ENCODE measurements around the gene SCGB1D1.

SCGB1D1 gene, protein sequence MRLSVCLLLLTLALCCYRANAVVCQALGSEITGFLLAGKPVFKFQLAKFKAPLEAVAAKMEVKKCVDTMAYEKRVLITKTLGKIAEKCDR

DNA sequence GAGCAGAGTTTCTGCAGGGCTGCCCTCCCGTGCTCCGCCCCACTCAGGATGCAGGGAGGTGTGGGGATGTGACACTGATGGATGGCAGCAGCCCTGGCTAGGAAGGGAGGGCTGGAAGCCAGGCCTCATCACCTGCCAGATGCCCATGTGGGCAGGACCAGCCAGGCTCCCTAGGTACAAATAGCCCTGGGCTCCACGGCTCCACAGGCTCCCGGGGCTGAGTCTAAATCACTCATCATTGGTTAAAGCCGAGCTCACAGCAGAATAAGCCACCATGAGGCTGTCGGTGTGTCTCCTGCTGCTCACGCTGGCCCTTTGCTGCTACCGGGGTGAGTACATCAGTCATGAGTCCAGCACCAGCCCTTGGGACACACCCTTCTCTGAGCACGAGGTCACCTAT lies at the start of gene SCGB1D1:
Gene SCGB1D1 (plus strand): TSS at position 206 of the 400 bp plus-strand sequence. CDS start 69 bp downstream, at position 275.
- H3K27me3 Mint-ChIP-seq, result peaks cover 91% of the 10 kb centered on the region

GRCh38 chr11:62140304-62141110 lies 49.5 kb upstream of the SCGB1D1 start:
- H3K27ac Mint-ChIP-seq, result no peak overlapping the region
- no peaks in the 10 kb centered on the region for H3K27me3 Mint-ChIP-seq
- no peaks in the 10 kb centered on the region for H3K4me1 Mint-ChIP-seq
- no peaks in the 10 kb centered on the region for H3K9me3 Mint-ChIP-seq
- ATAC-seq, result no peak
- H3K4me3 Mint-ChIP-seq, result no peak overlapping the region
- peaks cover 38% of the 10 kb centered on the region for H3K36me3 Mint-ChIP-seq

More for the DNA sequence above, at the start of gene SCGB1D1:
- H3K36me3 Mint-ChIP-seq, result no peaks in the 10 kb centered on the region
- no peak within 1 kb of the TSS for H3K27ac Mint-ChIP-seq
- H3K4me1 Mint-ChIP-seq, result no peaks in the 10 kb centered on the region
- H3K4me3 Mint-ChIP-seq, result no peak within 1 kb of the TSS
- ATAC-seq, result peak; percentile 41
- peaks cover under 1% of the 10 kb centered on the region for H3K9me3 Mint-ChIP-seq

DNA sequence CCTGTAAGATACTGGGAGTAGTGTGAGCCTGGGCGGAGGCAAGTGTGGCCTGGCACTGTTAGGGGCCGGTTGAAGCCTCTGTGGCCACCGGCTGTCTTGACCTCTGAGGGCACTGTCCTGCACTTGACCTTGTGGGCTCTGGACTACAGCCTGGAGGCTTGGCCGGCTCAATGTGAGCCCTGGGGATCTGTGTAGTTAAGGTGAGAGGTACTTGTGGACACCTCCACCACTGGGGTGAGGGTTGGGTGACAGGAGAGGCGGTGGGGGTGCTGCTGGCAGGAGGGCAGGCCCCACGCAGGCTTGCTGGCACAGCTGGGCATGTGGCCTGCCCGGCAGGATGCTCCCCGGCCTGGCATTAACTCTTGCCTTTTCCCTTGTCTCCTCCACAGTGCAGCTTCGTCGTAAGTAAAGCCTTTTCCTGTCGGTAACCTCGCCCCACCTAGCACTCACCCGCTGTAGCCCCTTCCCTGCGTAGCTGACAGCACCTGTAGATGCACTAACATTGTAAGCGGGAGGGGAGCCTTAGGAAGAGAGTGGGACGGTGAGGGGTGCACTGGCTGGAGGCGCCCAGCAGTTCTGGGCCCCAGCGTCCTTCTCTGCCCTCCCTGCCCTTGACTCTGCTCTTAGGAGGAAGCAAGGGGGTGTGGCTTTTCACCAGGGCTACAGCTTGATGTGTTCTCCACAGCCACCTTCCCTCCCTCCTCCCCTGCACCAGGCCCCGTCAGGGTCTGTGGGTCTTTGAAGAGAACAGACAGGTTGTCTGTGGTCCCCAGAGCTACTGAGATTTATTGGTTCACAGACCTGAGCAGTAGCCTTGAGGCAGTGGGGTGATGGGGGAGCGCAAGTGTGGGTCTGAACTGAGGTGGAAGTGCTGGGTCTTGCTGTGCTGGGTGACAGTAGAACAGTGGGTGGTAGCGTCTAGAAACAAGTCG lies 48.6 kb upstream of the SCGB1D1 start:
- ATAC-seq, result no peak
- no peaks in the 10 kb centered on the region for H3K4me1 Mint-ChIP-seq
- no peaks in the 10 kb centered on the region for H3K27me3 Mint-ChIP-seq
- no peaks in the 10 kb centered on the region for H3K9me3 Mint-ChIP-seq
- no peak overlapping the region for H3K4me3 Mint-ChIP-seq
- H3K36me3 Mint-ChIP-seq, result peaks cover 45% of the 10 kb centered on the region
- no peak overlapping the region for H3K27ac Mint-ChIP-seq

- no peak for ATAC-seq
- Mint-ChIP-seq H3K4me3 (no peak overlapping the region), H3K4me1 (no peaks in the 10 kb centered on the region), H3K9me3 (no peaks in the 10 kb centered on the region), H3K36me3 (peaks cover 51% of the 10 kb centered on the region), H3K27ac (no peak overlapping the region), H3K27me3 (no peaks in the 10 kb centered on the region)
Measured at GRCh38 chr11:62142043-62142375, 48.0 kb upstream of the SCGB1D1 start.

DNA sequence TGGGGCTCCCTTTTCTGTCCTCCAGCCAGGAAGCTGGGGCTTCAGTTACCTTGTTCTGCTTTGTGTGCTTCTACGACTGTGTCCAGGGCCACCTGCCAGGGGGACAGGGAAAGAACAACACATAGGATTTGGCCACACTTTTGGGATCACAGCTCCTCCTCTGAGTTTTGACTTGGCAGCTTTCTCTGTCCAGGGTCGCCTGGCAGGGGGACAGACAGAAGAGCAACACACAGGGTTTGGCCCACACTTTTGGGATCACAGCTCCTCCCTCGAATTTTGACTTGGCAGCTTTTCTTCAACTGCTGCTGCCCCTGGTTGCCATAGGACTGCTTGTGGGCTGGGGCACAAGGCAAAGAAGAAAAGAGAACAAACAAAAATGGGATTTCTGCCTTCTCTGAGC lies 47.1 kb upstream of the SCGB1D1 start:
- no peaks in the 10 kb centered on the region for H3K9me3 Mint-ChIP-seq
- no peak overlapping the region for H3K27ac Mint-ChIP-seq
- H3K4me3 Mint-ChIP-seq, result no peak overlapping the region
- no peaks in the 10 kb centered on the region for H3K4me1 Mint-ChIP-seq
- ATAC-seq, result no peak
- peaks cover 60% of the 10 kb centered on the region for H3K36me3 Mint-ChIP-seq
- no peaks in the 10 kb centered on the region for H3K27me3 Mint-ChIP-seq

GRCh38 chr11:62143727-62144126 lies 46.3 kb upstream of the SCGB1D1 start:
- no peak overlapping the region for H3K27ac Mint-ChIP-seq
- peaks cover 64% of the 10 kb centered on the region for H3K36me3 Mint-ChIP-seq
- H3K4me1 Mint-ChIP-seq, result no peaks in the 10 kb centered on the region

DNA sequence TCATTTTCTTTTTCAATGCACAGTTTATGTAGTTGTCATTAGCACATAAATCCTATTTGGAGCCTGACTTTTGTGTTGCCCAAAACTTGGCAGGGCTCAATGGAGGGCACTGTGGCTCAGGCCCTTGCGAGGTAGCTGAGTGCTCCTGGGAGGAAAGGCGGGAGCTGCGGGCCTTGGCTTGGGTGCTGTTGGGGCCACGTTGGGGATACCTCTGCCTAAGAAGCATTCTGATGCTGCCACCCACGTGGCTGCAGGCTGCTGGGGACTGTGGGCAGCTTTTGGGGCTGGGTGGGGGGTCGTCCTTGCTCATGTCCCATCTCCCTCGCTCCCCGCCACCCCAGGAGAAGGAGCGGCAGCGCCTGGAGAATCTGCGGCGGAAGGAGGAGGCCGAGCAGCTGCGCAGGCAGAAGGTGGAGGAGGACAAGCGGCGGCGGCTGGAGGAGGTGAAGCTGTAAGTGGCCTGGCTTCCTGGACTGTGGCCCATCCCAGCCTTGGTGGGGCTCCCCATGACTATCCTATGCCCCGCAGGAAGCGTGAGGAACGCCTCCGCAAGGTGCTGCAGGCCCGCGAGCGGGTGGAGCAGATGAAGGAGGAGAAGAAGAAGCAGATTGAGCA lies 45.3 kb upstream of the SCGB1D1 start:
- Mint-ChIP-seq H3K27ac (no peak overlapping the region), H3K9me3 (no peaks in the 10 kb centered on the region), H3K4me1 (no peaks in the 10 kb centered on the region), H3K4me3 (no peak overlapping the region), H3K36me3 (peaks cover 72% of the 10 kb centered on the region), H3K27me3 (no peaks in the 10 kb centered on the region)
- ATAC-seq, result no peak

More at GRCh38 chr11:62143727-62144126, 46.3 kb upstream of the SCGB1D1 start:
- Mint-ChIP-seq H3K27me3 (no peaks in the 10 kb centered on the region), H3K9me3 (no peaks in the 10 kb centered on the region), H3K4me3 (no peak overlapping the region)
- no peak for ATAC-seq

DNA sequence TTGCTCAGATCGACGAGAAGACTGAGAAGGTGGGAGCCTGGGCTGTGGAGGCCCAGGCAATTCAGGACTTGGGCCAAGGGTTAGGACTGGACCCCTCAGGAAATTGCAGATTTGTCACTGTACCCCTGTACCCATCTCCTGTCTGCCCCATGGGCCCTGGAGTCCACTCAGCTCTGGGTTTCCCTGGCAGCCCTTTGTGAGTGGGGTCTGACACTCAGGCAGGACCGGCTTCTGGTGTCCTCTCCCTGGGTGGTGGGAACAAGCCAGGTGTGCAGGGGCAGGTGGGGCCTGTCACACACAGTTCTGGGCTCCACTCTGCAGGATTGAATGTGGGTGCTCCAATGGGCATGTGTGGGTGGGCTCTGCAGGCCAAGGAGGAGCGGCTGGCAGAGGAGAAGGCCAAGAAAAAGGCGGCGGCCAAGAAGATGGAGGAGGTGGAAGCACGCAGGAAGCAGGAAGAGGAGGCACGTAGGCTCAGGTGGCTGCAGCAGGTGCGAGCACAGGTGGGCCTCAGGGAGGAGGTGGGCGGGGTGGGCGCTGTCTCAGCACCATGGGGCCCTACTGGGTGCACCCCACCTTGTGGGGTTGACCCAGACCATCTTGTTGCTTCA lies 44.6 kb upstream of the SCGB1D1 start:
- no peaks in the 10 kb centered on the region for H3K9me3 Mint-ChIP-seq
- H3K27ac Mint-ChIP-seq, result no peak overlapping the region
- H3K4me3 Mint-ChIP-seq, result no peak overlapping the region
- H3K36me3 Mint-ChIP-seq, result peaks cover 76% of the 10 kb centered on the region
- no peaks in the 10 kb centered on the region for H3K27me3 Mint-ChIP-seq
- H3K4me1 Mint-ChIP-seq, result no peaks in the 10 kb centered on the region
- ATAC-seq, result no peak

- no peaks in the 10 kb centered on the region for H3K4me1 Mint-ChIP-seq
- H3K27ac Mint-ChIP-seq, result no peak overlapping the region
- no peaks in the 10 kb centered on the region for H3K9me3 Mint-ChIP-seq
- H3K27me3 Mint-ChIP-seq, result no peaks in the 10 kb centered on the region
- ATAC-seq, result no peak
- H3K4me3 Mint-ChIP-seq, result no peak overlapping the region
- H3K36me3 Mint-ChIP-seq, result peaks cover 78% of the 10 kb centered on the region
Measured at GRCh38 chr11:62146476-62147200, 43.4 kb upstream of the SCGB1D1 start.

GRCh38 chr11:62147545-62147944 lies 42.5 kb upstream of the SCGB1D1 start:
- ATAC-seq, result no peak
- Mint-ChIP-seq H3K9me3 (no peaks in the 10 kb centered on the region), H3K27ac (no peak overlapping the region), H3K4me3 (no peak overlapping the region), H3K4me1 (no peaks in the 10 kb centered on the region), H3K27me3 (no peaks in the 10 kb centered on the region), H3K36me3 (peaks cover 76% of the 10 kb centered on the region)

DNA sequence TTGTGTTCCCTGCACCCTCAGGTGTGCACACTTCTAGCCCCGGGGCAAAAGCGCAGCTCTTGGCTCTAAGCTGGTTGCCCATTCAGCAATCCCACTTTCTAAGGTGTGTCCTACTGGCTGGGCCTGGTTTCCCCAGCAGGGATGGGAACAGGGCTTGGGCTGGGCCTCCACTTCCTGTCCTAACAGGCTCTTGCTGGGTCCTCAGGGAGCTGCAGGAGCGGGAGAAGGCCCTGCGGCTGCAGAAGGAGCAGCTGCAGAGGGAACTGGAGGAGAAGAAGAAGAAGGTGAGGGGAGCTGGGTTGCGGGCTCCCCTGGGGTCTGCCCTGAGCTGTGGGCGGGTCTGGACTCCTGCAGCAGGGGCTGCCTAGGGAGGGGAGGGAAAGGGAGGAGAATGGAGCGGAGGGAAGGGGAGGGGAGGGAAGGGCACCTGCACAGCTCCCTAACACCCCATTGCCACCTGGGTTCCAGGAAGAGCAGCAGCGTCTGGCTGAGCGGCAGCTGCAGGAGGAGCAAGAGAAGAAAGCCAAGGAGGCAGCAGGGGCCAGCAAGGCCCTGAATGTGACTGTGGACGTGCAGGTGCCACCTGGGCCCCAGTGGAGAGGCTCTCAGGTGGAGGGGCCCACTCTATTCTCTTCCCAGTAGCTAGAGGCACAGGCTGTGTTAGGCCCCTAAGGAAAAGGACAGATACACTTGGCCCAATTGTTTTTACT lies 41.6 kb upstream of the SCGB1D1 start:
- Mint-ChIP-seq H3K9me3 (no peaks in the 10 kb centered on the region), H3K4me1 (no peaks in the 10 kb centered on the region), H3K27me3 (no peaks in the 10 kb centered on the region), H3K27ac (no peak overlapping the region), H3K4me3 (no peak overlapping the region), H3K36me3 (peaks cover 76% of the 10 kb centered on the region)
- ATAC-seq, result no peak

- Mint-ChIP-seq H3K27ac (no peak overlapping the region), H3K27me3 (no peaks in the 10 kb centered on the region), H3K36me3 (peaks cover 66% of the 10 kb centered on the region), H3K4me1 (no peaks in the 10 kb centered on the region), H3K4me3 (no peak overlapping the region), H3K9me3 (no peaks in the 10 kb centered on the region)
- no peak for ATAC-seq
Measured at GRCh38 chr11:62149986-62150886, 39.8 kb upstream of the SCGB1D1 start.

Data from stimulated activated memory B cell treated with anti-CD40 and anti-IgM and Interleukin-4, amounts not matched to agents 10 μg/mL and 1 μg/mL and 100 μg/mL, for 72 hours (primary cell).